Measurements from ENCODE around the gene ARHGEF17. TPM values are rescaled to one million over a fixed set of nuclear protein-coding genes. Genes with fewer than 3 reads are reported as not detected.

Gene ARHGEF17
- total and polyA plus RNA-seq, 2 of the 8 experiments (the other 6 are each of a cell fraction or from before 2014, with no cell fraction given), result 11.3 to 14.6 TPM

- 85% methylated on average over 1 of the region's 1 CpG; no CpG with 5 or more reads in 1 of the 2 experiments for WGBS, 2 experiments (ENCODE audit: extremely low coverage in 1 of 2, insufficient coverage in 1 of 2, insufficient read length in 1 of 2, insufficient replicate concordance in 2 of 2, low coverage in 1 of 2, low lambda C conversion rate in 2 of 2, missing lambda C conversion rate in 1 of 2)
- H3K4me2 ChIP-seq (ENCODE audit: insufficient read depth in 1 of 2, low read depth in 2 of 2, low read length in 2 of 2), result no peak overlapping the region
These were observed 102.6 kb downstream of the ARHGEF17 start for GRCh38 chr11:73410627-73411026.

More at GRCh38 chr11:73410627-73411026, 102.6 kb downstream of the ARHGEF17 start:
- no peaks in the 10 kb centered on the region for H3K23me2 ChIP-seq (ENCODE audit: low read depth, low read length)
- H3K4ac ChIP-seq (replicated peaks; ENCODE audit: insufficient read length, low read depth, low read length), result no peak overlapping the region
- H3K14ac ChIP-seq (ENCODE audit: insufficient read length), result no peak overlapping the region
- H3K56ac ChIP-seq (replicated peaks; ENCODE audit: insufficient read length, low read depth, low read length), result no peak overlapping the region
- H3K4me3 ChIP-seq (ENCODE audit: extremely low read depth in 1 of 4, insufficient read depth in 2 of 4, low read depth in 3 of 4, low read length in 4 of 4), result no peak overlapping the region
- H4K5ac ChIP-seq (ENCODE audit: insufficient read length, low read depth, low read length), result no peak overlapping the region
- H4K91ac ChIP-seq (replicated peaks; ENCODE audit: insufficient read length, low read length), result no peak overlapping the region
- no peak overlapping the region for H3K27ac ChIP-seq (ENCODE audit: low read depth, low read length)
- H2BK20ac ChIP-seq (ENCODE audit: low read length), result no peak overlapping the region
- peaks cover 0 to 16% (median 6%) of the 10 kb centered on the region in 4 experiments; a peak in 4 of 8 replicates for H3K36me3 ChIP-seq (ENCODE audit: control insufficient read depth in 2 of 4, insufficient read depth in 4 of 4, low read length in 3 of 4)
- H2BK15ac ChIP-seq (ENCODE audit: low read length), result no peak overlapping the region
- no peak overlapping the region for H2BK5ac ChIP-seq (ENCODE audit: low read depth, low read length)
- H3K9ac ChIP-seq (replicated peaks in 1 of 4; ENCODE audit: extremely low read depth in 1 of 4, low read depth in 3 of 4, low read length in 3 of 4), result no peak overlapping the region
- no peaks in the 10 kb centered on the region for H3K9me3 ChIP-seq (ENCODE audit: insufficient read depth in 2 of 2, low read depth in 1 of 2, low read length in 1 of 2)
- POLR2A ChIA-PET (ENCODE audit: partially characterized antibody), result no interaction called here
- H2AFZ ChIP-seq (ENCODE audit: low read length), result no peak overlapping the region
- TF ChIP-seq CREB1 (IDR thresholded peaks at IDR 0.05) (no peak), BCL11A (IDR thresholded peaks at IDR 0.05; ENCODE audit: low read depth in 2 of 2, low read length in 2 of 2) (no peak), CTCF (IDR thresholded peaks at IDR 0.05; ENCODE audit: control extremely low read depth in 1 of 3, insufficient read depth in 1 of 3, low read depth in 1 of 3, low read length in 3 of 3) (no peak), JUN (IDR thresholded peaks at IDR 0.05; ENCODE audit: low read depth, low read length) (no peak), TBP (IDR thresholded peaks at IDR 0.05; ENCODE audit: low read depth, low read length) (no peak)
- TF ChIP-seq, protein P1, sequence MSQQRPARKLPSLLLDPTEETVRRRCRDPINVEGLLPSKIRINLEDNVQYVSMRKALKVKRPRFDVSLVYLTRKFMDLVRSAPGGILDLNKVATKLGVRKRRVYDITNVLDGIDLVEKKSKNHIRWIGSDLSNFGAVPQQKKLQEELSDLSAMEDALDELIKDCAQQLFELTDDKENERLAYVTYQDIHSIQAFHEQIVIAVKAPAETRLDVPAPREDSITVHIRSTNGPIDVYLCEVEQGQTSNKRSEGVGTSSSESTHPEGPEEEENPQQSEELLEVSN (IDR thresholded peaks at IDR 0.05), result no peak
- H4K20me1 ChIP-seq (replicated peaks in 1 of 2; ENCODE audit: control insufficient read depth in 1 of 2, insufficient read depth in 2 of 2, low read length in 2 of 2), result no peaks in the 10 kb centered on the region
- DNase-seq (ENCODE audit: low read depth in 1 of 2, low spot score in 2 of 2), result no peak
- H3K23ac ChIP-seq (ENCODE audit: insufficient read length), result no peak overlapping the region
- no peak overlapping the region for H3K18ac ChIP-seq (ENCODE audit: extremely low read depth, low read length)
- H3K79me1 ChIP-seq (ENCODE audit: low read depth, low read length), result no peaks in the 10 kb centered on the region
- CTCF ChIA-PET (ENCODE audit: partially characterized antibody), result interaction anchor here (0.8 to 5.6 kb wide), 9 partner anchors 9 to 250 kb away, joined by 3 to 27 read pairs (median 3); no protein-coding TSS in a partner anchor
- no peaks in the 10 kb centered on the region for H3K27me3 ChIP-seq (replicated peaks in 1 of 4; ENCODE audit: control insufficient read depth in 3 of 4, extremely low read depth in 1 of 4, insufficient read depth in 3 of 4, low read length in 3 of 4)
- H2AK5ac ChIP-seq (ENCODE audit: low read depth, low read length), result no peak overlapping the region
- no peak for FAIRE-seq
- no peak overlapping the region for H4K8ac ChIP-seq (ENCODE audit: extremely low read depth, insufficient read depth, low read length)
- H2BK12ac ChIP-seq (ENCODE audit: low read depth, low read length), result no peak overlapping the region
- no peak overlapping the region for H2BK120ac ChIP-seq (replicated peaks; ENCODE audit: low read depth, low read length)
- no peaks in the 10 kb centered on the region for H3K4me1 ChIP-seq (replicated peaks in 1 of 4; ENCODE audit: control insufficient read depth in 3 of 4, insufficient read depth in 4 of 4, low read length in 3 of 4)
- no peaks in the 10 kb centered on the region for H3K79me2 ChIP-seq (ENCODE audit: control insufficient read depth in 1 of 2, insufficient read depth in 2 of 2, low read length in 2 of 2)

All from H1 (cell line).